Measurements from ENCODE around the gene ROR2. TPM values are rescaled to one million over a fixed set of nuclear protein-coding genes. Genes with fewer than 3 reads are reported as not detected.

ROR2 gene
- total and polyA plus RNA-seq, 2 experiments from 2014 or later: 7.1 to 12.9 TPM

- WGBS, 2 experiments (ENCODE audit: low coverage in 1 of 2, low lambda C conversion rate in 2 of 2, missing lambda C conversion rate in 2 of 2): 66 to 72% methylated on average over 3 of the region's 3 CpGs
- no peaks in the 10 kb centered on the region for H3K36me3 ChIP-seq (ENCODE audit: low read depth)
- no peak overlapping the region for H3K27ac ChIP-seq
- no peaks in the 10 kb centered on the region for H3K9me2 ChIP-seq (ENCODE audit: insufficient read depth)
- DNase-seq: no peak
- peaks cover 33% of the 10 kb centered on the region for H3K79me2 ChIP-seq (ENCODE audit: insufficient read depth)
- peaks cover 5% of the 10 kb centered on the region for H3K9me3 ChIP-seq (ENCODE audit: low read depth)
- no peak overlapping the region for H3K4me2 ChIP-seq (ENCODE audit: unreplicated experiment)
- H3K4me1 ChIP-seq (ENCODE audit: insufficient read depth): no peaks in the 10 kb centered on the region
- H3F3A ChIP-seq (ENCODE audit: insufficient read depth): peaks cover 7% of the 10 kb centered on the region; the same call in 1 of the 2 replicates
- H4K20me1 ChIP-seq (ENCODE audit: insufficient read depth): no peaks in the 10 kb centered on the region
- no peaks in the 10 kb centered on the region for H3K27me3 ChIP-seq (replicated peaks; ENCODE audit: insufficient read depth)
- in situ Hi-C loops (cut with MboI): no loop called here
- H2AFZ ChIP-seq: no peak overlapping the region
- no peak for TF ChIP-seq EZH2phosphoT487 (IDR thresholded peaks at IDR 0.05; ENCODE audit: insufficient read depth, low read depth)
- TF ChIP-seq EZH2 (IDR thresholded peaks at IDR 0.05; ENCODE audit: insufficient read depth, poor library complexity, severe bottlenecking): no peak
- H3K9ac ChIP-seq: no peak overlapping the region
- no peak overlapping the region for H3K4me3 ChIP-seq
These were observed 15.4 kb downstream of the ROR2 start for GRCh38 chr9:91934654-91935053.

- H3K4me3 ChIP-seq: peak overlapping the region; percentile 32
- H3K27me3 ChIP-seq (replicated peaks; ENCODE audit: insufficient read depth): no peaks in the 10 kb centered on the region
- H3F3A ChIP-seq (ENCODE audit: insufficient read depth): peaks cover 7% of the 10 kb centered on the region; the same call in 1 of the 2 replicates
- no peaks in the 10 kb centered on the region for H4K20me1 ChIP-seq (ENCODE audit: insufficient read depth)
- no peak overlapping the region for H3K9ac ChIP-seq
- TF ChIP-seq EZH2 (IDR thresholded peaks at IDR 0.05; ENCODE audit: insufficient read depth, poor library complexity, severe bottlenecking): no peak
- no peak for TF ChIP-seq EZH2phosphoT487 (IDR thresholded peaks at IDR 0.05; ENCODE audit: insufficient read depth, low read depth)
- H2AFZ ChIP-seq: 0 out of 2 replicates have a peak overlapping the region, but pooled peaks have one; percentile 15
- WGBS, 2 experiments (ENCODE audit: low coverage in 1 of 2, low lambda C conversion rate in 2 of 2, missing lambda C conversion rate in 2 of 2): 88 to 89% methylated on average over 8 of the region's 8 CpGs
- no peak overlapping the region for H3K27ac ChIP-seq
- DNase-seq: peak; percentile 31
- no peaks in the 10 kb centered on the region for H3K36me3 ChIP-seq (ENCODE audit: low read depth)
- peaks cover 39% of the 10 kb centered on the region for H3K79me2 ChIP-seq (ENCODE audit: insufficient read depth)
- in situ Hi-C loops (cut with MboI): no loop called here
- peak overlapping the region; percentile 8 for H3K4me2 ChIP-seq (ENCODE audit: unreplicated experiment)
- H3K4me1 ChIP-seq (ENCODE audit: insufficient read depth): no peaks in the 10 kb centered on the region
- H3K9me3 ChIP-seq (ENCODE audit: low read depth): peaks cover 5% of the 10 kb centered on the region
- no peaks in the 10 kb centered on the region for H3K9me2 ChIP-seq (ENCODE audit: insufficient read depth)
These were observed 16.3 kb downstream of the ROR2 start for GRCh38 chr9:91933556-91934352.

- H3K79me2 ChIP-seq (ENCODE audit: insufficient read depth): peaks cover 33% of the 10 kb centered on the region
- peak; percentile 37 for DNase-seq
These were observed 19.6 kb downstream of the ROR2 start for GRCh38 chr9:91930475-91930874.

GRCh38 chr9:91929331-91929730, 20.7 kb downstream of the ROR2 start:
- DNase-seq: no peak
- no peak overlapping the region for H2AFZ ChIP-seq
- no peaks in the 10 kb centered on the region for H3K36me3 ChIP-seq (ENCODE audit: low read depth)
- no peaks in the 10 kb centered on the region for H3K27me3 ChIP-seq (replicated peaks; ENCODE audit: insufficient read depth)
- no peak overlapping the region for H3K9ac ChIP-seq
- in situ Hi-C loops (cut with MboI): no loop called here
- H4K20me1 ChIP-seq (ENCODE audit: insufficient read depth): no peaks in the 10 kb centered on the region
- TF ChIP-seq EZH2 (IDR thresholded peaks at IDR 0.05; ENCODE audit: insufficient read depth, poor library complexity, severe bottlenecking) (no peak), EZH2phosphoT487 (IDR thresholded peaks at IDR 0.05; ENCODE audit: insufficient read depth, low read depth) (no peak)
- H3K79me2 ChIP-seq (ENCODE audit: insufficient read depth): peaks cover 41% of the 10 kb centered on the region
- H3K4me2 ChIP-seq (ENCODE audit: unreplicated experiment): no peak overlapping the region
- 48 to 50% methylated on average over 7 of the region's 7 CpGs for WGBS, 2 experiments (ENCODE audit: low coverage in 1 of 2, low lambda C conversion rate in 2 of 2, missing lambda C conversion rate in 2 of 2)
- no peaks in the 10 kb centered on the region for H3K4me1 ChIP-seq (ENCODE audit: insufficient read depth)
- no peaks in the 10 kb centered on the region for H3K9me2 ChIP-seq (ENCODE audit: insufficient read depth)
- H3K27ac ChIP-seq: no peak overlapping the region
- peaks cover 5% of the 10 kb centered on the region for H3K9me3 ChIP-seq (ENCODE audit: low read depth)
- peaks cover 7% of the 10 kb centered on the region; the same call in 1 of the 2 replicates for H3F3A ChIP-seq (ENCODE audit: insufficient read depth)
- H3K4me3 ChIP-seq: no peak overlapping the region

More at GRCh38 chr9:91930475-91930874, 19.6 kb downstream of the ROR2 start:
- peaks cover 5% of the 10 kb centered on the region for H3K9me3 ChIP-seq (ENCODE audit: low read depth)
- peaks cover 7% of the 10 kb centered on the region; the same call in 1 of the 2 replicates for H3F3A ChIP-seq (ENCODE audit: insufficient read depth)
- H3K9ac ChIP-seq: no peak overlapping the region
- H3K9me2 ChIP-seq (ENCODE audit: insufficient read depth): no peaks in the 10 kb centered on the region
- no peak overlapping the region for H3K27ac ChIP-seq
- in situ Hi-C loops (cut with MboI): no loop called here
- H4K20me1 ChIP-seq (ENCODE audit: insufficient read depth): no peaks in the 10 kb centered on the region
- no peak overlapping the region for H3K4me3 ChIP-seq
- H3K27me3 ChIP-seq (replicated peaks; ENCODE audit: insufficient read depth): no peaks in the 10 kb centered on the region
- no peak overlapping the region for H3K4me2 ChIP-seq (ENCODE audit: unreplicated experiment)
- WGBS, 2 experiments (ENCODE audit: low coverage in 1 of 2, low lambda C conversion rate in 2 of 2, missing lambda C conversion rate in 2 of 2): 52 to 54% methylated on average over 3 of the region's 3 CpGs
- TF ChIP-seq EZH2 (IDR thresholded peaks at IDR 0.05; ENCODE audit: insufficient read depth, poor library complexity, severe bottlenecking): no peak
- TF ChIP-seq EZH2phosphoT487 (IDR thresholded peaks at IDR 0.05; ENCODE audit: insufficient read depth, low read depth): no peak
- no peaks in the 10 kb centered on the region for H3K36me3 ChIP-seq (ENCODE audit: low read depth)
- H2AFZ ChIP-seq: no peak overlapping the region
- H3K4me1 ChIP-seq (ENCODE audit: insufficient read depth): no peaks in the 10 kb centered on the region

All from GM23248 (cell line).